22Rv1 (cell line): ENCODE measurements around the gene LRP8.

ENCODE experiments used
- CTCF ChIP-seq: fragments of 450-650 bp; IDR thresholded peaks from 2 replicates; pipeline ENCODE4 v1.5.1; 2017; ENCODE audit warnings: mild to moderate bottlenecking
- ZFX ChIP-seq: fragments of 450-650 bp; IDR thresholded peaks from 2 replicates; pipeline ENCODE4 v1.6.1; 2017; ENCODE audit warnings: antibody characterized with exemption, borderline replicate concordance

- TF ChIP-seq CTCF (no peak), ZFX (no peak)
Observed at GRCh38 chr1:53321776-53322602, 5.9 kb downstream of the LRP8 start.
